HCT116 (cell line): Measurements from ENCODE around the gene EIF6. TPM values are rescaled to one million over a fixed set of nuclear protein-coding genes. Genes with fewer than 3 reads are reported as not detected.

Experiments used
- ATAC-seq: fragments of 200-7000 bp; cut with Tn5 transposase; 2 replicates; pipeline ENCODE4 v1.9.1; 2020; ENCODE audit warnings: mild to moderate bottlenecking, moderate library complexity
- BruUV-seq: library from RNA; stranded (reverse); fragments of 400-500 nt; replicated peaks from 2 replicates; lab custom pipeline; 2021; lab: Mats Ljungman, UMichigan
- CTCF ChIA-PET: fragments of 300-600 bp; sonication (Branson Sonifier 250); formaldehyde crosslinking; loops from one replicate; lab custom pipeline; 2021; ENCODE audit warnings: antibody characterized with exemption; lab: Charles Lee
- POLR2A ChIA-PET: fragments of 300-600, 350-600 bp; sonication (Branson Sonifier 250); formaldehyde crosslinking; loops from one replicate; lab custom pipeline; 2021; ENCODE audit warnings: antibody characterized with exemption; lab: Charles Lee
- RAD21 ChIA-PET, 2 experiments: fragments of 300-600 bp; sonication (Branson Sonifier 250); formaldehyde crosslinking; loops; one replicate each; lab custom pipeline; 2023; ENCODE audit warnings: low total read pairs in 2 of 2; ENCODE audit not compliant: uncharacterized antibody in 2 of 2, unreplicated experiment in 2 of 2, low non-redundant PET in 1 of 2; lab: Charles Lee
- DNase-seq: peaks from one replicate; pipeline ENCODE4 v3.0.0-alpha.2; 2010; ENCODE audit warnings: low read depth, low spot score
- H2AFZ ChIP-seq: fragments of 200-600 bp; shearing (Covaris generic), sonication (generic); 2 replicates; pipeline ENCODE4 v1.6.1; 2017; ENCODE audit warnings: low read depth, mixed run types, mixed read lengths, antibody characterized with exemption, low read length; ENCODE audit not compliant: poor library complexity, severe bottlenecking
- H3K27ac ChIP-seq: 2 replicates; pipeline ENCODE4 v1.5.1; 2012; ENCODE audit warnings: low read depth, low read length
- H3K27me3 ChIP-seq: fragments of 200-600 bp; sonication (generic); 2 replicates; pipeline ENCODE4 v1.6.1; 2016; ENCODE audit warnings: mixed run types, low read length, mixed read lengths; ENCODE audit not compliant: insufficient read depth
- H3K36me3 ChIP-seq, 2 experiments: fragments of 200-500 bp in 1 of 2; fragments of 200-600 bp in 1 of 2; sonication (Bioruptor generic) in 1 of 2; sonication (generic) in 1 of 2; 2 replicates each; pipeline versions ENCODE4 v1.5.1 to v1.6.1; 2014 to 2016; ENCODE audit warnings: low read length in 2 of 2, inconsistent platforms in 1 of 2, mixed read lengths in 1 of 2, mixed run types in 1 of 2; ENCODE audit not compliant: insufficient read depth in 2 of 2, control insufficient read depth in 1 of 2
- H3K4me1 ChIP-seq, 2 experiments: fragments of 200-600 bp in 1 of 2; sonication (generic) in 1 of 2; 2 replicates each; pipeline versions ENCODE4 v1.5.1 to v1.6.1; 2012 to 2017; ENCODE audit warnings: low read length in 2 of 2, inconsistent platforms in 1 of 2, mild to moderate bottlenecking in 1 of 2, mixed read lengths in 1 of 2, mixed run types in 1 of 2, moderate library complexity in 1 of 2; ENCODE audit not compliant: insufficient read depth in 2 of 2, control insufficient read depth in 1 of 2
- H3K4me2 ChIP-seq: fragments of 200-600 bp; sonication (generic); 2 replicates; pipeline ENCODE4 v1.6.1; 2017; ENCODE audit warnings: mixed run types, low read length, mixed read lengths
- H3K4me3 ChIP-seq, 2 experiments: fragments of 200-600 bp in 1 of 2; sonication (generic) in 1 of 2; replicated peaks in 1 of 2; 2 replicates each; pipeline ENCODE4 v1.5.1; 2011 to 2016; ENCODE audit warnings: low read length in 2 of 2, control low read depth in 1 of 2, low read depth in 1 of 2, mild to moderate bottlenecking in 1 of 2, mixed read lengths in 1 of 2, mixed run types in 1 of 2
- H3K79me2 ChIP-seq: fragments of 200-600 bp; sonication (generic); 2 replicates; pipeline ENCODE4 v1.6.1; 2017; ENCODE audit warnings: mild to moderate bottlenecking, mixed run types, low read length, moderate library complexity, mixed read lengths; ENCODE audit not compliant: insufficient read depth
- H3K9ac ChIP-seq: fragments of 200-600 bp; sonication (generic); 2 replicates; pipeline ENCODE4 v1.6.1; 2016; ENCODE audit warnings: low read length, mixed read lengths
- H3K9me2 ChIP-seq: fragments of 200-600 bp; sonication (generic), shearing (Covaris generic); 2 replicates; pipeline ENCODE4 v1.6.1; 2017; ENCODE audit warnings: mixed run types, mild to moderate bottlenecking, moderate library complexity; ENCODE audit not compliant: insufficient read depth
- H3K9me3 ChIP-seq, 2 experiments: fragments of 200-500 bp in 1 of 2; fragments of 200-600 bp in 1 of 2; sonication (Bioruptor generic) in 1 of 2; sonication (generic) in 1 of 2; 2 replicates each; pipeline ENCODE4 v1.6.1; 2014 to 2017; ENCODE audit warnings: low read length in 2 of 2, mixed read lengths in 2 of 2, inconsistent platforms in 1 of 2, low read depth in 1 of 2, mild to moderate bottlenecking in 1 of 2, mixed run types in 1 of 2, moderate library complexity in 1 of 2; ENCODE audit not compliant: control insufficient read depth in 1 of 2, insufficient read depth in 1 of 2
- H4K20me1 ChIP-seq: fragments of 200-600 bp; sonication (generic), shearing (Covaris generic); 2 replicates; pipeline ENCODE4 v1.6.1; 2017; ENCODE audit warnings: mixed run types, mild to moderate bottlenecking, moderate library complexity; ENCODE audit not compliant: insufficient read depth
- ATF3 ChIP-seq: IDR thresholded peaks from 2 replicates; pipeline ENCODE4 v1.6.1; 2012
- CTCF ChIP-seq, 3 experiments: fragments of 200-600 bp in 1 of 3; sonication (generic) in 1 of 3; IDR thresholded peaks in 2 of 3; conservative IDR thresholded peaks in 1 of 3; 2 replicates each; pipeline ENCODE4 v1.5.1; 2012 to 2017; ENCODE audit warnings: low read depth in 2 of 3, low read length in 2 of 3, antibody characterized with exemption in 1 of 3, borderline replicate concordance in 1 of 3, control low read depth in 1 of 3, mild to moderate bottlenecking in 1 of 3, mixed read lengths in 1 of 3, mixed run types in 1 of 3, moderate library complexity in 1 of 3; ENCODE audit not compliant: insufficient read depth in 1 of 3
- EGR1 ChIP-seq: IDR thresholded peaks from 2 replicates; pipeline ENCODE4 v1.6.1; 2012; ENCODE audit warnings: low read depth
- EZH2 ChIP-seq: fragments of 200-600 bp; sonication (generic); IDR thresholded peaks from 2 replicates; pipeline ENCODE4 v1.6.1; 2017; ENCODE audit warnings: antibody characterized with exemption, mixed run types
- FOSL1 ChIP-seq: IDR thresholded peaks from 2 replicates; pipeline ENCODE4 v1.6.1; 2012; ENCODE audit warnings: low read depth
- POLR2AphosphoS5 ChIP-seq: IDR thresholded peaks from 2 replicates; pipeline ENCODE4 v1.6.1; 2011; ENCODE audit warnings: mild to moderate bottlenecking, low read depth, low read length, moderate library complexity
- RAD21 ChIP-seq: IDR thresholded peaks from 2 replicates; pipeline ENCODE4 v1.6.1; 2012; ENCODE audit warnings: low read depth, mild to moderate bottlenecking
- REST ChIP-seq: IDR thresholded peaks from 2 replicates; pipeline ENCODE4 v1.6.1; 2012; ENCODE audit warnings: low read depth
- SIN3A ChIP-seq: IDR thresholded peaks from 2 replicates; pipeline ENCODE4 v1.6.1; 2012; ENCODE audit warnings: low read depth
- SRF ChIP-seq: IDR thresholded peaks from 2 replicates; pipeline ENCODE4 v1.6.1; 2012; ENCODE audit warnings: low read depth
- TCF7L2 ChIP-seq: IDR thresholded peaks from 2 replicates; pipeline ENCODE4 v1.7.0; 2011; ENCODE audit warnings: borderline replicate concordance, inconsistent platforms; ENCODE audit not compliant: insufficient read depth, insufficient read length; ENCODE audit errors: extremely low read depth
- YY1 ChIP-seq: IDR thresholded peaks from 2 replicates; pipeline ENCODE4 v1.6.1; 2011; ENCODE audit warnings: low read length, low read depth, moderate library complexity, mild to moderate bottlenecking; ENCODE audit not compliant: insufficient replicate concordance; ENCODE audit errors: extremely low read depth
- ZBTB33 ChIP-seq: IDR thresholded peaks from 2 replicates; pipeline ENCODE4 v1.6.1; 2011; ENCODE audit warnings: mild to moderate bottlenecking, low read length, moderate library complexity; ENCODE audit not compliant: insufficient replicate concordance; ENCODE audit errors: extremely low read depth
- ZFX ChIP-seq: fragments of 450-650 bp; IDR thresholded peaks from 2 replicates; pipeline ENCODE4 v1.6.1; 2017
- intact Hi-C: fragments of 100-400 bp; cut with micrococcal nuclease; formaldehyde crosslinking; loops from 2 replicates; pipeline ENCODE4 v1.10.0; 2022
- total RNA-seq: library from RNA; stranded (reverse); gene quantifications from one replicate; pipeline ENCODE4 v1.2.1, GENCODE V29; 2021; ENCODE audit not compliant: unreplicated experiment

Gene EIF6
- total RNA-seq, 1 experiment from 2014 or later = 209 TPM

- no peak for TF ChIP-seq ATF3
These were observed 8.8 kb downstream of the EIF6 start (continued) for GRCh38 chr20:35275741-35276251.

GRCh38 chr20:35274172-35275092 lies 10.1 kb downstream of the EIF6 start:
- DNase-seq (no peak), ATAC-seq (no peak)
- H2AFZ ChIP-seq = no peak overlapping the region
- H3K27ac ChIP-seq = no peak overlapping the region
- RAD21 ChIA-PET = no interaction called here
- POLR2A ChIA-PET = no interaction called here
- no peaks in the 10 kb centered on the region for H3K9me2 ChIP-seq
- peaks cover 23% of the 10 kb centered on the region; the same call in 1 of the 2 replicates for H3K79me2 ChIP-seq
- H3K9ac ChIP-seq = no peak overlapping the region
- no peak for TF ChIP-seq EZH2
- TF ChIP-seq REST = no peak
- no peak for TF ChIP-seq ZBTB33
- no peak for TF ChIP-seq TCF7L2
- TF ChIP-seq CTCF (IDR thresholded peaks at IDR 0.05 in 2 of 3, conservative IDR thresholded peaks at IDR 0.05 in 1 of 3; ENCODE audit: borderline replicate concordance in 1 of 3, insufficient read depth in 1 of 3, low read depth in 2 of 3, low read length in 2 of 3) = no peak
- TF ChIP-seq SIN3A = no peak
- no peak for TF ChIP-seq YY1
- no peak for TF ChIP-seq FOSL1
- TF ChIP-seq ATF3 = no peak
- TF ChIP-seq SRF = no peak
- TF ChIP-seq POLR2AphosphoS5 = no peak
- no peak for TF ChIP-seq ZFX
- TF ChIP-seq RAD21 = no peak
- TF ChIP-seq EGR1 = no peak
- BruUV-seq = no TSS peak
- intact Hi-C loops = no loop called here
- CTCF ChIA-PET = no interaction called here
- H3K9me3 ChIP-seq = no peaks in the 10 kb centered on the region
- H4K20me1 ChIP-seq = no peaks in the 10 kb centered on the region
- no peak overlapping the region for H3K4me2 ChIP-seq
- no peak overlapping the region for H3K4me3 ChIP-seq
- no peaks in the 10 kb centered on the region for H3K27me3 ChIP-seq
- H3K36me3 ChIP-seq = peaks cover 9 to 22% of the 10 kb centered on the region in 2 experiments
- peaks cover 7 to 23% of the 10 kb centered on the region in 2 experiments; a peak in 3 of 4 replicates for H3K4me1 ChIP-seq
